HepG2 (cell line): ENCODE measurements around the gene WIPF2. TPM values are rescaled to one million over a fixed set of nuclear protein-coding genes. Genes with fewer than 3 reads are reported as not detected.

Experiments used
- ATF4 ChIP-seq, 2 experiments: fragments of 450-650 bp in 1 of 2; sonication (generic) in 1 of 2; formaldehyde crosslinking; IDR thresholded peaks; 2 replicates each; pipeline versions ENCODE4 v1.5.0 to v1.8.0; 2020 to 2022; ENCODE audit warnings: mild to moderate bottlenecking in 1 of 2, missing genetic modification reagents in 1 of 2
- E2F2 ChIP-seq: sonication (generic); formaldehyde crosslinking; IDR thresholded peaks from 2 replicates; pipeline ENCODE4 v1.4.0; 2020; ENCODE audit warnings: missing genetic modification reagents, borderline replicate concordance
- FOXP1 ChIP-seq, 2 experiments: fragments of 450-650 bp in 1 of 2; IDR thresholded peaks; 2 replicates each; pipeline ENCODE4 v1.6.1; 2017 to 2018; ENCODE audit warnings: antibody characterized with exemption in 1 of 2
- GMEB2 ChIP-seq: IDR thresholded peaks from 2 replicates; pipeline ENCODE4 v1.6.1; 2016; ENCODE audit warnings: missing biosample characterization, missing genetic modification reagents, low read depth
- RERE ChIP-seq: IDR thresholded peaks from 2 replicates; pipeline ENCODE4 v1.6.1; 2016; ENCODE audit warnings: low read depth, missing genetic modification reagents, missing compliant biosample characterization
- RFXAP ChIP-seq: sonication (generic); formaldehyde crosslinking; IDR thresholded peaks from 2 replicates; pipeline ENCODE4 v1.4.0; 2020; ENCODE audit warnings: missing genetic modification reagents, borderline replicate concordance
- U2AF2 ChIP-seq: fragments of 200-400 bp; formaldehyde crosslinking; IDR thresholded peaks from 2 replicates; pipeline ENCODE4 v1.6.1; 2017; ENCODE audit warnings: low read depth, mild to moderate bottlenecking, low read length
- ZHX1 ChIP-seq: sonication (generic); formaldehyde crosslinking; IDR thresholded peaks from 2 replicates; pipeline ENCODE4 v1.8.1; 2022; ENCODE audit warnings: low read depth, mild to moderate bottlenecking, missing genetic modification reagents
- ZNF383 ChIP-seq: sonication (generic); formaldehyde crosslinking; IDR thresholded peaks from 2 replicates; pipeline ENCODE4 v1.4.0; 2020; ENCODE audit warnings: missing genetic modification reagents, mild to moderate bottlenecking, borderline replicate concordance
- ZNF607 ChIP-seq: sonication (generic); formaldehyde crosslinking; IDR thresholded peaks from 2 replicates; pipeline ENCODE4 v1.5.1; 2020; ENCODE audit warnings: missing genetic modification reagents, mild to moderate bottlenecking, borderline replicate concordance
- ZNF720 ChIP-seq: sonication (generic); formaldehyde crosslinking; IDR thresholded peaks from 2 replicates; pipeline ENCODE4 v1.4.0; 2020; ENCODE audit warnings: missing genetic modification reagents
- polyA plus RNA-seq, 8 experiments: library from polyadenylated mRNA; depleted of rRNA in 3 of 8; stranded (reverse) in 7 of 8; unstranded in 1 of 8; fragments of >200 nt; fragmentation: Illumina TruSeq in 4 of 8; extraction: Trizol in 4 of 8; gene quantifications; 2 replicates each; pipeline versions ENCODE4 v1.2.1 to v1.2.3, GENCODE V29; 2011 to 2016; ENCODE audit warnings: low read depth in 4 of 8, missing spikeins in 1 of 8, mixed read lengths in 1 of 8; ENCODE audit not compliant: insufficient read depth in 1 of 8
- total RNA-seq, 5 experiments: library from RNA; depleted of rRNA; stranded (reverse); fragments of >200 nt; fragmentation: Illumina TruSeq; extraction: Trizol; gene quantifications; 2 replicates each; pipeline ENCODE4 v1.2.3, GENCODE V29; 2016; ENCODE audit warnings: low read depth in 1 of 5
- TF ChIP-seq, protein P1 (sequence below): sonication (generic); formaldehyde crosslinking; IDR thresholded peaks from 2 replicates; pipeline ENCODE4 v1.4.0; 2020; ENCODE audit warnings: mild to moderate bottlenecking, low read depth, missing genetic modification reagents

WIPF2 gene
- total and polyA plus RNA-seq, 2 of the 13 experiments (the other 11 are each of a cell fraction or from before 2014, with no cell fraction given) = 7.2 to 10.8 TPM

DNA sequence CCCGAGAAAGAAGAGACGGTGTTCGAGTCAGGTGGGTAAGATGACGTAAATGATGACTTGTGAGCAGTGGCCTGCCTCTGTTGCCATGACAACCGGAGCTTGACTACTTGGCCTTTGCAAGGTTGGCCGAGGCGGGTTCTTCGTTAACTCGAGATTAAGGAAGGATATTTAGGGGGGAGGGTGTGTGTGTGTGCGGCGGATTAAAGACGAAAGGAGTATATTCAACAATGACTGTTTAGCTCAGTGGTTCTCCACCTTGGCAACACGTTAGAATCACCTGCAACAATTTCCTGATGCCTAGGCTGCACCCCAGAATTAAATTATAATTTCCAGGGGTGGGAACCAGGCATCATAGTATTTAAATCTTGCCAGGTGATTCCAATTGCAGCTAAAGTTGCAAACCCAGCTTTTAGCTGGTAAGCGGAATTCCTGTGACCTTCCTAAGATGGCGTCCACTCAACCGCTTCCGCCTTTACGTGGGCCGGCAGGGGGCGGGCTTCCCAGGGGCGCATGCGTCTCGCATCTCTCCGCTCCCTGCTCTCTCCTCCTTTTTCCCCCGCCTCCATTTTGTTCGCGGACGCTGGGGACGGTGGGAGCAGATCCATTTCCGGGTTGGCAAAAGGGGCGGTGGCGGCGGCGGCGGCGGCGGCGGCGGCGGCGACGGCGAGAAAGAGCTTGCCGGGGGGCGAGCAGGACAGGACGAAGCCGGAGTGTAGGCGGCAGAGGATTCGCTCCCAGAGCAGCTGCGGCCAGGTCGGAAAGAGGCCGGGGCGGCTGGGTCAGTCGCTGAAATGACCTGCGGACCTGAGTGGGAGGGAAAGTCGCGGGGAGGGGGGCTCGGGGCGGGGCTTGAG lies at the start of gene WIPF2 (continued):
- no peak for TF ChIP-seq RERE
- TF ChIP-seq ZNF383 (CRISPR knock-in tag) = peak; percentile 94; the same call in 1 of the 2 replicates
- no peak for TF ChIP-seq E2F2 (CRISPR knock-in tag)
- TF ChIP-seq ATF4 (CRISPR knock-in tag; IDR thresholded peaks at IDR 0.05) = peak in 1 of 2 experiments; percentile 41; a peak in 1 of 4 replicates
- TF ChIP-seq U2AF2 = 0 out of 2 replicates have a peak, but pooled peaks have one; percentile 11
- TF ChIP-seq ZNF607 (CRISPR knock-in tag) = no peak
- peak; percentile 8; the same call in 1 of the 2 replicates for TF ChIP-seq RFXAP (CRISPR knock-in tag)
- TF ChIP-seq, protein P1, sequence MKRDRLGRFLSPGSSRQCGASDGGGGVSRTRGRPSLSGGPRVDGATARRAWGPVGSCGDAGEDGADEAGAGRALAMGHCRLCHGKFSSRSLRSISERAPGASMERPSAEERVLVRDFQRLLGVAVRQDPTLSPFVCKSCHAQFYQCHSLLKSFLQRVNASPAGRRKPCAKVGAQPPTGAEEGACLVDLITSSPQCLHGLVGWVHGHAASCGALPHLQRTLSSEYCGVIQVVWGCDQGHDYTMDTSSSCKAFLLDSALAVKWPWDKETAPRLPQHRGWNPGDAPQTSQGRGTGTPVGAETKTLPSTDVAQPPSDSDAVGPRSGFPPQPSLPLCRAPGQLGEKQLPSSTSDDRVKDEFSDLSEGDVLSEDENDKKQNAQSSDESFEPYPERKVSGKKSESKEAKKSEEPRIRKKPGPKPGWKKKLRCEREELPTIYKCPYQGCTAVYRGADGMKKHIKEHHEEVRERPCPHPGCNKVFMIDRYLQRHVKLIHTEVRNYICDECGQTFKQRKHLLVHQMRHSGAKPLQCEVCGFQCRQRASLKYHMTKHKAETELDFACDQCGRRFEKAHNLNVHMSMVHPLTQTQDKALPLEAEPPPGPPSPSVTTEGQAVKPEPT = 0 out of 2 replicates have a peak, but pooled peaks have one; percentile 88
- peak; percentile 74; the same call in 1 of the 2 replicates for TF ChIP-seq ZHX1 (CRISPR knock-in tag)
- TF ChIP-seq GMEB2 (CRISPR knock-in tag) = peak; percentile 73; the same call in 1 of the 2 replicates
- no peak for TF ChIP-seq ZNF720
- TF ChIP-seq FOXP1 (IDR thresholded peaks at IDR 0.05) = no peak
- TF ChIP-seq FOXP1 (CRISPR knock-in tag; IDR thresholded peaks at IDR 0.05) = no peak
